ENCODE results near the gene PRKCZ.
"Not testable (repeated sequence)": the region's sequence is repeated elsewhere in the genome, so short reads cannot be mapped to it uniquely, and the experiment has no call there.

- TF ChIP-seq POLR2AphosphoS5 (IDR thresholded peaks at IDR 0.05; ENCODE audit: low read depth); CTCF (IDR thresholded peaks at IDR 0.05; ENCODE audit: insufficient read depth, low read length); GABPA (IDR thresholded peaks at IDR 0.05; ENCODE audit: low read depth); SPI1 (IDR thresholded peaks at IDR 0.05; ENCODE audit: borderline replicate concordance, low read depth): not testable (repeated sequence)
- TF ChIP-seq, protein P1, sequence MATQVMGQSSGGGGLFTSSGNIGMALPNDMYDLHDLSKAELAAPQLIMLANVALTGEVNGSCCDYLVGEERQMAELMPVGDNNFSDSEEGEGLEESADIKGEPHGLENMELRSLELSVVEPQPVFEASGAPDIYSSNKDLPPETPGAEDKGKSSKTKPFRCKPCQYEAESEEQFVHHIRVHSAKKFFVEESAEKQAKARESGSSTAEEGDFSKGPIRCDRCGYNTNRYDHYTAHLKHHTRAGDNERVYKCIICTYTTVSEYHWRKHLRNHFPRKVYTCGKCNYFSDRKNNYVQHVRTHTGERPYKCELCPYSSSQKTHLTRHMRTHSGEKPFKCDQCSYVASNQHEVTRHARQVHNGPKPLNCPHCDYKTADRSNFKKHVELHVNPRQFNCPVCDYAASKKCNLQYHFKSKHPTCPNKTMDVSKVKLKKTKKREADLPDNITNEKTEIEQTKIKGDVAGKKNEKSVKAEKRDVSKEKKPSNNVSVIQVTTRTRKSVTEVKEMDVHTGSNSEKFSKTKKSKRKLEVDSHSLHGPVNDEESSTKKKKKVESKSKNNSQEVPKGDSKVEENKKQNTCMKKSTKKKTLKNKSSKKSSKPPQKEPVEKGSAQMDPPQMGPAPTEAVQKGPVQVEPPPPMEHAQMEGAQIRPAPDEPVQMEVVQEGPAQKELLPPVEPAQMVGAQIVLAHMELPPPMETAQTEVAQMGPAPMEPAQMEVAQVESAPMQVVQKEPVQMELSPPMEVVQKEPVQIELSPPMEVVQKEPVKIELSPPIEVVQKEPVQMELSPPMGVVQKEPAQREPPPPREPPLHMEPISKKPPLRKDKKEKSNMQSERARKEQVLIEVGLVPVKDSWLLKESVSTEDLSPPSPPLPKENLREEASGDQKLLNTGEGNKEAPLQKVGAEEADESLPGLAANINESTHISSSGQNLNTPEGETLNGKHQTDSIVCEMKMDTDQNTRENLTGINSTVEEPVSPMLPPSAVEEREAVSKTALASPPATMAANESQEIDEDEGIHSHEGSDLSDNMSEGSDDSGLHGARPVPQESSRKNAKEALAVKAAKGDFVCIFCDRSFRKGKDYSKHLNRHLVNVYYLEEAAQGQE (IDR thresholded peaks at IDR 0.05; ENCODE audit: insufficient replicate concordance, low read depth), result not testable (repeated sequence)
These were observed 88.9 kb downstream of the PRKCZ start for GRCh38 chr1:2139156-2139555.

All from HL-60 (cell line).